Activated naive CD4-positive, alpha-beta T cell treated with anti-CD3 and anti-CD28 coated beads for 36 hours (primary cell): ENCODE data around the gene MYO1E. TPM values are rescaled to one million over a fixed set of nuclear protein-coding genes. Genes with fewer than 3 reads are reported as not detected.
"Not testable (repeated sequence)": the region's sequence is repeated elsewhere in the genome, so short reads cannot be mapped to it uniquely, and the experiment has no call there.

Experiments
- CTCF ChIA-PET: fragments of 350-600 bp; sonication (Branson Sonifier 250); formaldehyde crosslinking; loops from one replicate; lab custom pipeline; 2021; ENCODE audit warnings: antibody characterized with exemption; lab: Charles Lee
- DNase-seq: peaks from one replicate; pipeline ENCODE4 v3.0.0-alpha.2; 2020
- H3K27ac Mint-ChIP-seq: one replicate; pipeline ENCODE4 v1.8.0; 2021; ENCODE audit warnings: mild to moderate bottlenecking, mixed read lengths
- H3K27me3 Mint-ChIP-seq: one replicate; pipeline ENCODE4 v1.8.0; 2021; ENCODE audit warnings: low read depth, mixed read lengths
- H3K36me3 Mint-ChIP-seq: one replicate; pipeline ENCODE4 v1.8.0; 2021; ENCODE audit warnings: low read depth, mixed read lengths
- H3K4me1 Mint-ChIP-seq: one replicate; pipeline ENCODE4 v1.8.0; 2021; ENCODE audit warnings: low read depth, mixed read lengths
- H3K4me3 Mint-ChIP-seq: one replicate; pipeline ENCODE4 v1.8.0; 2021; ENCODE audit warnings: mild to moderate bottlenecking, moderate library complexity, mixed read lengths
- H3K9me3 Mint-ChIP-seq: one replicate; pipeline ENCODE4 v1.8.0; 2021; ENCODE audit warnings: mixed read lengths
- intact Hi-C: fragments of 100-400 bp; cut with micrococcal nuclease; formaldehyde crosslinking; loops from one replicate; pipeline ENCODE4 v1.15.1; 2023
- total RNA-seq, 2 experiments: library from RNA; stranded (reverse); gene quantifications; one replicate each; pipeline ENCODE4 v1.2.3, GENCODE V29; 2021

Gene MYO1E
- total RNA-seq, 2 experiments from 2014 or later = 1.4 to 2.9 TPM

DNA sequence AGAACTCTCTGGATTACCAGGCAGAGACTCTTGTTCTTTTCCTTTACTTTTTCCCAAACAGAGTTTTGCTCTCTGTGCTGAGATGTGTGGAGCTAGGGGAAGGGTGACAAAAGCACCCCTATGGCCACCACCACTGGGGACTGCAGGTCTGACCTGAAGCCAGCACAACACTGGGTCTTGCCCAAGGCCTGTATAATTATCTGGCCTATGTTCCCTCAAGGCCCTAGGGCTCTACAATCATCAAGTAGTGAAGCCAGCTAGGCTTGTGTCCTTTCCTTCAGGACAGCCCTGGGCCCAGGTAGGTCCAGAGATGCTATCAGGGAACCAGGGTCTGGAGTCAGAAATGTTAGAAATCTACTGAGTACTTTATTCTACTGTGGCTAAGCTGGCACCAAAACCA lies 28.4 kb downstream of the MYO1E start:
- Mint-ChIP-seq H3K36me3 (no peaks in the 10 kb centered on the region), H3K27me3 (peaks cover 6% of the 10 kb centered on the region), H3K4me3 (no peak overlapping the region), H3K4me1 (no peaks in the 10 kb centered on the region), H3K27ac (no peak overlapping the region), H3K9me3 (no peaks in the 10 kb centered on the region)
- no peak for DNase-seq
- intact Hi-C loops = no loop called here
- CTCF ChIA-PET = no interaction called here

DNA sequence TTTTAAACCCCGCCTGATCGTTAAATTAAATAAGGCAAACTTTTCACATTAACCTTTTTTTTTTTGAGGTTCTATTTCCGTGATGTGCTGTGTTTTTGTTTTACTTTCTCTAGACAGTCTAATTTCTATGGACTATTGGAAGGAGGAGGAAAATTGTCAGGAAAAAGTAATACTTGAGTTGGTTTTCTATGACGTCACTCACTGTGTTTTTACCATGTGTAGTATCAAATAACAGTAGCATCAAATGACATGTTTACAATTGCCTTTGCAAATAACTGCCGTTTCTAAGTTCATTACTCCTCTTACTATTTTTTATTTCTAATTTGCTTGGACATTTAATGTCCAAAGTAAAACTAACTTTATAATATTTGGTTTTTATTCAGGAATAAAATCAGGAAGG lies 32.3 kb downstream of the MYO1E start:
- Mint-ChIP-seq H3K4me3 (no peak overlapping the region), H3K4me1 (no peaks in the 10 kb centered on the region), H3K9me3 (no peaks in the 10 kb centered on the region), H3K27me3 (peaks cover 6% of the 10 kb centered on the region), H3K27ac (no peak overlapping the region), H3K36me3 (no peaks in the 10 kb centered on the region)
- no peak for DNase-seq
- CTCF ChIA-PET = no interaction called here
- intact Hi-C loops = no loop called here

DNA sequence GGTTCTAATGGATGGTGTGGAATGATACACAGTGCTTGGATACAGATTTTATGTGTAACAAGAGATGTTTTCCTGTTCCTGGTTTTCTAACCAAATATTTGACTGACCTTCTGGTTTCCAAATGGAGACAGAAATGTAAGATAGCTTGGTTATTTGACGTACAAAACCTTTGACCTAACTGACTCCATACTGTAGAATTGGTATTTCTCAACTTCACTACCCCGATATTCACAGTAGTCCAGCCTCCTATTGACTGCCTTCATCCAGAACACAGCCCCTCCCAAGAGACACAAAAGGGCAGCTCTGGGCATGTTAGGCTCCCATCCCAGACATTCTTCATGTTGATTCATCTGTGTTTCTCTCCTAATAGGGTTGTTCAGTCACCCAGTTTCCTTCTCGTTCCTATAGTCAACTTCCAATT lies 33.4 kb downstream of the MYO1E start:
- Mint-ChIP-seq H3K27me3 (peaks cover 2% of the 10 kb centered on the region), H3K4me1 (no peaks in the 10 kb centered on the region), H3K36me3 (no peaks in the 10 kb centered on the region), H3K4me3 (no peak overlapping the region), H3K27ac (no peak overlapping the region), H3K9me3 (no peaks in the 10 kb centered on the region)
- CTCF ChIA-PET = no interaction called here
- intact Hi-C loops = no loop called here
- no peak for DNase-seq

DNA sequence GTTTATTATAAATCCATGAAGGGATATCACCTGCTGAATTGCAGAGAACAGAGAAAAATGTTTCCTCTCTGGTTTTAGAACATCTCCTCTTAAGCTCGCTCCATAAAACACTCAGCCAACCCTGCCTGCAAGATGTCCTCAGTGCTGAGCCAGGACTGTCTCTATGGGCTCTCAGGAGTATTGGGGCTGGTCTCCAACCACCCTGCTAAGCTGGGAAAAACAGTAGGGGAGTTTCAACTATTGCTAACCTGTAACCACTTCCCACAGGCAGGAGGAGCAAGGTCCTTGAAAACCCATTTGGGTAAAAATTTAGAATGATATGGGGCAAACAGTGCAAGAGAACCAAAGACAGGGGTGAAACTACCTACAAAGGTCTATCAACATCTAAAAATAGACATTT lies 34.3 kb downstream of the MYO1E start:
- DNase-seq = no peak
- Mint-ChIP-seq H3K27ac (no peak overlapping the region), H3K9me3 (no peaks in the 10 kb centered on the region), H3K27me3 (peaks cover 2% of the 10 kb centered on the region), H3K4me1 (no peaks in the 10 kb centered on the region), H3K4me3 (no peak overlapping the region), H3K36me3 (no peaks in the 10 kb centered on the region)
- CTCF ChIA-PET = interaction anchor here (0.6 kb wide), 1 partner anchor 332 kb away, joined by 4 read pairs; no protein-coding TSS in a partner anchor
- intact Hi-C loops = no loop called here

DNA sequence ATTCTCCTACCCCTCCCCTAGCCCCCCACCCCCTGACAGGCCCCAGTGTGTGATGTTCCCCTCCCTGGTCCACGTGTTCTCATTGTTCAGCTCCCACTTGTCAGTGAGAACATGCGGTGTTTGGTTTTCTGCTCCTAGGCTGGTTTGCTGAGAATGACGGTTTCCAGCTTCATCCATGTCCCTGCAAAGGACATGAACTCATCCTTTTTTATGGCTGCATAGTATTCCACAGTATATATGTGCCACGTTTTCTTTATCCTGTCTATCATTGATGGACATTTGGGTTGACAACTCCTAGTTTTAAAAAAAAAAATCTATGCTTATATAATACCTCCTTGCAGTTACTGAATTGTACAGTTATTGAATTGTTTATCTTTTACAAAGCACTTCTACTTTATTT lies 35.9 kb downstream of the MYO1E start:
- H3K36me3 Mint-ChIP-seq, H3K9me3 Mint-ChIP-seq, intact Hi-C loops, H3K4me3 Mint-ChIP-seq, H3K27ac Mint-ChIP-seq, H3K27me3 Mint-ChIP-seq, H3K4me1 Mint-ChIP-seq, CTCF ChIA-PET, DNase-seq: not testable (repeated sequence)

DNA sequence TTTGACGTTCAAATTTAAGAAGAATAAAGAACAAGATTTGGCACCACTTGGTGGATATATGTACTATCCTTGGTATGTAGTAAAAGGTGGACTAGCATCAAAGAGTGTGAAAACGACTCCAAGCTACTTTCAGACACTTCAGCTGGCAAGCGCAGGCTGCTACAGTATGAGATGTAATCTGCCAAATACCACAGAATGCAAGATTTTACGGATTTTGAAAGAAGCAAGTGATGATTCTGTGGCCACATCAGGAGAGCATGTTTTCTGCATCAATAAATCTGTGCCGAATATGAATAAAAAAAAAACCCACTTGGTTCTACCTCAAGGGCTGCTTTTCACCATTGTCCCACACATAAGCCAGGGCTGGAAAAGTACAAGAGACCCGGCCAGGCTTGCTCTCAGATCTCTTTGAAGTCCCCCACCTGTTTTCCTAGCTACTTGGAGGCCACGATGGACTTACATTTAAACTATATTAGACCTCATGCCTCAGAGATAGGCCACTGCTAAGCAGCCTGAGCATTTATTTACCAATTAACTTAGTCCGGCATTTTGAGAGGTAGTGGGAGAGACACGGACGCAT lies 37.4 kb downstream of the MYO1E start:
- CTCF ChIA-PET = no interaction called here
- no peaks in the 10 kb centered on the region for H3K9me3 Mint-ChIP-seq
- H3K4me1 Mint-ChIP-seq = no peaks in the 10 kb centered on the region
- H3K27ac Mint-ChIP-seq = no peak overlapping the region
- intact Hi-C loops = no loop called here
- no peaks in the 10 kb centered on the region for H3K27me3 Mint-ChIP-seq
- H3K36me3 Mint-ChIP-seq = no peaks in the 10 kb centered on the region
- no peak for DNase-seq
- no peak overlapping the region for H3K4me3 Mint-ChIP-seq

DNA sequence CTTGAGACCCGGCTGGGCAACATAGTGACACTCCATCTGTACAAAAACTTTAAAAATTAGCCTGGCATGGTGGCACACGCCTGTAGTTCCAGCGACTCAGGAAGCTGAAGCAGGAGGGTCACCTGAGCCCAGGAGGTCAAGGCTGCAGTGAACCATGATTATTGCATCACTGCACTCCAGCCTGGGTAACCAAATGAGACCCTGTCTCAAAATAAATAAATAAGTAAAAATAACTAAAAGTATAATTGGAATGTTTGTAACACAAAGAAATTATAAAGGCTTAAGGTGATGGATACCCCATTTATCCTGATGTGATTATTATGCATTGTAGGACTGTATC lies 38.6 kb downstream of the MYO1E start:
- Mint-ChIP-seq H3K9me3 (no peaks in the 10 kb centered on the region), H3K4me3 (no peak overlapping the region), H3K36me3 (no peaks in the 10 kb centered on the region), H3K27me3 (no peaks in the 10 kb centered on the region), H3K4me1 (no peaks in the 10 kb centered on the region), H3K27ac (no peak overlapping the region)
- intact Hi-C loops = no loop called here
- CTCF ChIA-PET = no interaction called here
- DNase-seq = no peak

DNA sequence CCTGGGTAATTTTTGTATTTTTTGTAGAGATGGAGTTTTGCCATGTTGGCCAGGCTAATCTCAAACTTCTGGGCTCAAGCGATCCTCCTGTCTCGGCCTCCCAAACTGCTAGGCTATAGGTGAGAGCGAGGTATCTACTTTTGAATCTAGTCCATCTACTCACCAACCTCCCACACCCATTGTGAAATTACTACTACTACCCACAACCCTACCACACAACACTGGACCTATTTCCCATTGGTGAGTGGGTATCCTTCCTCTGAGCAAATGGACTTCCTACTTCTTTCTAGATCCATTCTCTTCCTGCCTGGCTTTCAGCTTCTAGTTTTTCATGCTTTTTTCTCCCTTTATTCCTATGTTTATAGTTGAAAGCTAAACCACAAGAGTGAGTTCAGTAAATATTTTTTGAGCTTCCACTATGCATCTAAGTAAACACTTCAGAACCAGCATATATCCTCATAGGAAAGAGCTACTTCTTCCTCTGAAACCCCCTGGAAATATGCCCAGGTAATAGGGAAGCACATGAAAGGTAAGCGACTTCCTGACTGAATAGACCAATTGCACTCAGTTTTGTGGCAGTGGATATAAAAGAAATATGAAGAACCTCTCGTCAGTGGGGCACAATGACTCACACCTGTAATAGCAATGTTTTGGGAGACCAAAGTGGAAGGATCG lies 39.1 kb downstream of the MYO1E start:
- CTCF ChIA-PET = no interaction called here
- H3K36me3 Mint-ChIP-seq = no peaks in the 10 kb centered on the region
- no peaks in the 10 kb centered on the region for H3K4me1 Mint-ChIP-seq
- no peak overlapping the region for H3K27ac Mint-ChIP-seq
- H3K9me3 Mint-ChIP-seq = no peaks in the 10 kb centered on the region
- intact Hi-C loops = no loop called here
- DNase-seq = no peak
- H3K4me3 Mint-ChIP-seq = no peak overlapping the region
- H3K27me3 Mint-ChIP-seq = no peaks in the 10 kb centered on the region

DNA sequence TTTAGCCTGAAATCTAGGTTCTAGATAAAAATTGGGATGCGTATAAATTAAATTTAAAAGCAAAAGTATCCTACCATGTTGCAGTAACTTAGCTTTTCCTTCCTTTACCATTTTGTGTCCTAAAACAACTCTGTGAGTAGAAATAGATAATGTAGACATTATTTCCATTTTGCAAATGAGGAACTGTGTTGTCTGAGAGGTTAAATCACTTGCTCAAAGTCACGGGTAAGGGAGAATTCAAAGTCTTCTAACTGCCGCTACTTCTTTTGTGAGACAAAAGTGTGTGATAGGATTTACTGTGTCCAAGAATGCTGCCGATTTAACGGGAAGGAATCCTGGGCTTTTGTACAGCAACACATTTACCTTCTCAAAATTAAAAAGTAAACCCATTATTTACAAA lies 40.7 kb downstream of the MYO1E start:
- intact Hi-C loops = no loop called here
- H3K4me3 Mint-ChIP-seq = no peak overlapping the region
- no peaks in the 10 kb centered on the region for H3K4me1 Mint-ChIP-seq
- no peak for DNase-seq
- no peaks in the 10 kb centered on the region for H3K9me3 Mint-ChIP-seq
- CTCF ChIA-PET = no interaction called here
- no peaks in the 10 kb centered on the region for H3K27me3 Mint-ChIP-seq
- no peak overlapping the region for H3K27ac Mint-ChIP-seq
- H3K36me3 Mint-ChIP-seq = no peaks in the 10 kb centered on the region

DNA sequence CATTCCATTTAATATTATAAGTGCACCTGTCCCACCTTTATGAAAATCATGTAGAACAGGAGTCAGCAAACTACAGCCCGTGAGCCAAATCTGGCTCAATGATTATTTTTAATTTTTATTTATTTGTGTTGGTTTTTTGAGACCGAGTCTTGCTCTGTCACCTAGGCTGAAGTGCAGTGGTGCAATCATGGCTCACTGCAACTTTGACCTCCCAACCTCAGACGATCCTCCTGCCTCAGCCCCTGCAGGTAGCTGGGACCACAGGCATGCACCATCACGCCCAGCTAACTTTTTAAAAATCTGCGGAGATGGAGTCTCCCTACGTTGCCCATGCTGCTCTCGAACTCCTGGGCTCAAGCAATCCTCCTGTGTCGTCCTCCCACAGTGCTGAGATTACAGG lies 42.0 kb downstream of the MYO1E start:
- H3K4me1 Mint-ChIP-seq = no peaks in the 10 kb centered on the region

DNA sequence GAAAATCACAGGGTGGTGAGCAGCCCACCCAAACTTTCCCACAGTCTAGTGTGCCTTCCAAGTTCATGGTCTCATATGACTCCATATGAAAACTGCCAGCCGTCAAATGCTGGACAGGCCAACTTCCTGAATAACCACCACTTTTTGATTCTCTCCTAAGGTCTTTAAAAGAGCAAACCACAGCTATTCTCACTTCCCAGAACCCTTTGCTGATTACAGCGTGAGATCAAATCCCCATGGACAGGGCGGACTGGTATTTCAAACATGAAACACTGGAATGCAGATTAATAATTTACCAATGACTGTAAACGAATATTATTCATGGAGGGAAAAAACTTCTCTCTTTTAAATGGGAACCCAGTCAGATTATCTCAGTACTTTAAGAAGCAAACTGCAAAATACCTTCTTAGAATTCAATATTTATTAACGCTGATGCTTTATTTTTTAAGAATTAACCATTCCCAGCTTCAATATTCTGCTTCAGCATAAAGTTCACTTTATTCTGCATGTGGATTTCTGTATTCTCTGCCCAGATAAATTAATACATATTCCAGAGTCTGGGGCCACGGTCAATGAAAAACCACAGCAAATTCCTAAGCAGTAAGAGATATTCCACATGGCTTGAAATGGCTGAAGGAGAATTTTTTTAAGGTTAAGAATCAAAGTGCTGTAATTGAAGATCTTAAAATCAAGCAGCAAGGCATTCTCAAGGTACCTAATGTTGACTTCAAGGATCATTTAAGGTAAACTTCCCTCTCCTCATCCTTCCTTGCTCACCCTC lies 42.9 kb downstream of the MYO1E start:
- CTCF ChIA-PET = no interaction called here
- Mint-ChIP-seq H3K27me3 (no peaks in the 10 kb centered on the region), H3K4me1 (no peaks in the 10 kb centered on the region), H3K27ac (no peak overlapping the region), H3K36me3 (no peaks in the 10 kb centered on the region), H3K4me3 (no peak overlapping the region), H3K9me3 (no peaks in the 10 kb centered on the region)
- intact Hi-C loops = no loop called here
- no peak for DNase-seq

More for the DNA sequence above, 42.0 kb downstream of the MYO1E start:
- Mint-ChIP-seq H3K4me3 (no peak overlapping the region), H3K27me3 (no peaks in the 10 kb centered on the region), H3K36me3 (no peaks in the 10 kb centered on the region), H3K9me3 (no peaks in the 10 kb centered on the region), H3K27ac (no peak overlapping the region)
- CTCF ChIA-PET = no interaction called here
- intact Hi-C loops = no loop called here
- no peak for DNase-seq

DNA sequence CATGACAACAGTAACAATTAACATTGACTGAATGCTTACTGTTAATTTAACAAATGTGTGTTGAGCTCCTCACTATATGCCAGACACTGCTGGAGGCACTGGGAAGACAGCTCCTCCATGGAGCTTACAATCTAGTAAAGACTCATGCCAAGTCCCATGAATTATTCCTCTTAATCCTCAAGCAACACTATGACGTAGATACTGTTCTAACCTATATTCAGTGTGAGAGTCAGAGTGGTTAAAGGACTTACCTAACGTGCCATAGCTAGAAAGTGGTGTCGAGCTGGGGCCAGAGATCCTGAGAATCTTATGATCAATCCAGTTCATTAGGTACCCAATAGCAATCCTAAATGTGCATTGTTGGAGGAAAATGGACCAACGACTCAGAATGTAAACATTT lies 43.6 kb downstream of the MYO1E start:
- CTCF ChIA-PET = no interaction called here
- Mint-ChIP-seq H3K4me1 (no peaks in the 10 kb centered on the region), H3K4me3 (no peak overlapping the region), H3K27ac (no peak overlapping the region), H3K27me3 (no peaks in the 10 kb centered on the region), H3K9me3 (no peaks in the 10 kb centered on the region), H3K36me3 (no peaks in the 10 kb centered on the region)
- no peak for DNase-seq
- intact Hi-C loops = no loop called here

DNA sequence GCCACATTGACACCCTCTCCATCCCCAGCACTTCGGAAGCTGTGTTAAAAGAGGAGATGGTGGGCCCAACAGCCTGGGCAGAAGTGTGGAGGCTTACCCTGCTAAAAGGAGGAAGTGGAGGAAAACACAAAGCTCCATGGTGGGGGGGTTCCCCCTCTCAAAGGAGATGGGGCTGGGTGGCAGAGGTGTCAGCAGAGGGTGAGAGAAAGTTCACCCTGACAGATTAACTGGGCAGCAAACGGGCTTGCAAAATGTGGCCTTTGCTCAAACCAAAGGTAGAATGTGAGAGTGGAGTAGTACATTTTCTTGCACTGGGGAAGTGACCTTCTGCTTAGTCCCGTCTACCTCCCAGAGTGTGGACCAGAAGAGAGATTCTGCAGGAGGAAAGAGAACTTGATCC lies 44.7 kb downstream of the MYO1E start:
- H3K36me3 Mint-ChIP-seq = no peaks in the 10 kb centered on the region
- no peaks in the 10 kb centered on the region for H3K27me3 Mint-ChIP-seq
- no peak overlapping the region for H3K27ac Mint-ChIP-seq
- H3K4me3 Mint-ChIP-seq = no peak overlapping the region
- intact Hi-C loops = no loop called here
- CTCF ChIA-PET = no interaction called here
- peak; percentile 5 for DNase-seq
- no peaks in the 10 kb centered on the region for H3K9me3 Mint-ChIP-seq
- H3K4me1 Mint-ChIP-seq = no peaks in the 10 kb centered on the region
